ENCODE data around the gene OR6S1. TPM values are rescaled to one million over a fixed set of nuclear protein-coding genes. Genes with fewer than 3 reads are reported as not detected.
"Not testable (repeated sequence)": the region's sequence is repeated elsewhere in the genome, so short reads cannot be mapped to it uniquely, and the experiment has no call there.

OR6S1 gene
- total RNA-seq, 2 experiments from 2014 or later = not detected

GRCh38 chr14:20603813-20604690 lies 37.4 kb downstream of the OR6S1 start:
- no peaks in the 10 kb centered on the region for H3K9me3 Mint-ChIP-seq
- H3K27me3 Mint-ChIP-seq (ENCODE audit: low read depth) = no peaks in the 10 kb centered on the region
- no peak overlapping the region for H3K4me3 Mint-ChIP-seq
- no peaks in the 10 kb centered on the region for H3K36me3 Mint-ChIP-seq (ENCODE audit: low read depth)
- H3K27ac Mint-ChIP-seq = no peak overlapping the region
- no peaks in the 10 kb centered on the region for H3K4me1 Mint-ChIP-seq (ENCODE audit: low read depth)
- CTCF ChIA-PET = interaction anchor here (0.8 to 1.3 kb wide), 3 partner anchors 64 to 276 kb away, joined by 3 to 5 read pairs (median 3); no protein-coding TSS in a partner anchor
- no peak for DNase-seq
- intact Hi-C loops (cut with micrococcal nuclease) = no loop called here

- no peaks in the 10 kb centered on the region for H3K9me3 Mint-ChIP-seq
- no peak overlapping the region for H3K4me3 Mint-ChIP-seq
- H3K36me3 Mint-ChIP-seq (ENCODE audit: low read depth) = no peaks in the 10 kb centered on the region
- no peak overlapping the region for H3K27ac Mint-ChIP-seq
- intact Hi-C loops (cut with micrococcal nuclease) = no loop called here
- DNase-seq = no peak
- CTCF ChIA-PET = no interaction called here
- H3K4me1 Mint-ChIP-seq (ENCODE audit: low read depth) = no peaks in the 10 kb centered on the region
- no peaks in the 10 kb centered on the region for H3K27me3 Mint-ChIP-seq (ENCODE audit: low read depth)
Measured at GRCh38 chr14:20602583-20602982, 38.9 kb downstream of the OR6S1 start.

- Mint-ChIP-seq H3K36me3 (ENCODE audit: low read depth) (no peaks in the 10 kb centered on the region), H3K27ac (no peak overlapping the region), H3K4me1 (ENCODE audit: low read depth) (no peaks in the 10 kb centered on the region), H3K27me3 (ENCODE audit: low read depth) (no peaks in the 10 kb centered on the region), H3K4me3 (no peak overlapping the region), H3K9me3 (no peaks in the 10 kb centered on the region)
- no peak for DNase-seq
- CTCF ChIA-PET = interaction anchor here (1.6 to 2.4 kb wide), 2 partner anchors 8 to 71 kb away, joined by 3 to 13 read pairs; no protein-coding TSS in a partner anchor
- intact Hi-C loops (cut with micrococcal nuclease) = no loop called here
Measured at GRCh38 chr14:20601522-20601921, 40.0 kb downstream of the OR6S1 start.

- no peak for DNase-seq
- no peaks in the 10 kb centered on the region for H3K9me3 Mint-ChIP-seq
- intact Hi-C loops (cut with micrococcal nuclease) = no loop called here
- H3K4me3 Mint-ChIP-seq = no peak overlapping the region
- H3K27ac Mint-ChIP-seq = no peak overlapping the region
- CTCF ChIA-PET = no interaction called here
- H3K4me1 Mint-ChIP-seq (ENCODE audit: low read depth) = peaks cover 3% of the 10 kb centered on the region
- no peaks in the 10 kb centered on the region for H3K36me3 Mint-ChIP-seq (ENCODE audit: low read depth)
- H3K27me3 Mint-ChIP-seq (ENCODE audit: low read depth) = no peaks in the 10 kb centered on the region
Measured at GRCh38 chr14:20597108-20597507, 44.4 kb downstream of the OR6S1 start.

- H3K27me3 Mint-ChIP-seq (ENCODE audit: low read depth); H3K27ac Mint-ChIP-seq; H3K4me3 Mint-ChIP-seq; DNase-seq; intact Hi-C loops (cut with micrococcal nuclease); H3K9me3 Mint-ChIP-seq; H3K36me3 Mint-ChIP-seq (ENCODE audit: low read depth); CTCF ChIA-PET; H3K4me1 Mint-ChIP-seq (ENCODE audit: low read depth): not testable (repeated sequence)
Measured at GRCh38 chr14:20595726-20596125, 45.8 kb downstream of the OR6S1 start.

GRCh38 chr14:20592574-20592973 lies 48.9 kb downstream of the OR6S1 start:
- Mint-ChIP-seq H3K36me3 (ENCODE audit: low read depth) (no peaks in the 10 kb centered on the region), H3K9me3 (no peaks in the 10 kb centered on the region), H3K4me1 (ENCODE audit: low read depth) (peaks cover 4% of the 10 kb centered on the region), H3K4me3 (no peak overlapping the region), H3K27me3 (ENCODE audit: low read depth) (no peaks in the 10 kb centered on the region), H3K27ac (no peak overlapping the region)
- intact Hi-C loops (cut with micrococcal nuclease) = no loop called here
- no peak for DNase-seq
- CTCF ChIA-PET = no interaction called here

GRCh38 chr14:20591235-20591634 lies 50.3 kb downstream of the OR6S1 start, which contains the start of gene RNASE12:
Gene RNASE12, minus strand, starts transcription at chr14:20591376. Its CDS starts 653 bp downstream, at chr14:20590723.
- H3K27me3 Mint-ChIP-seq (ENCODE audit: low read depth) = no peaks in the 10 kb centered on the region
- H3K9me3 Mint-ChIP-seq = no peaks in the 10 kb centered on the region
- H3K36me3 Mint-ChIP-seq (ENCODE audit: low read depth) = no peaks in the 10 kb centered on the region
- H3K4me3 Mint-ChIP-seq = no peak within 1 kb of the TSS
- intact Hi-C loops (cut with micrococcal nuclease) = no loop called here
- DNase-seq = no peak
- no peak within 1 kb of the TSS for H3K27ac Mint-ChIP-seq
- H3K4me1 Mint-ChIP-seq (ENCODE audit: low read depth) = peaks cover 4% of the 10 kb centered on the region
- CTCF ChIA-PET = no interaction called here

Other genes with a start within 250 kb of the OR6S1 start
- 10 to 100 TPM; 34.3 to 37.0 TPM for gene TEP1, start 228.2 kb downstream of the OR6S1 start, total RNA-seq
- gene KLHL33, start 205.5 kb downstream of the OR6S1 start, total RNA-seq = under 1 TPM; 0.07 to 0.10 TPM
- 10 to 100 TPM; 35.7 to 36.8 TPM for gene OSGEP, start 186.9 kb downstream of the OR6S1 start, total RNA-seq
- 100 to 1,000 TPM; 187 to 190 TPM for gene APEX1, start 186.5 kb downstream of the OR6S1 start, total RNA-seq
- 10 to 100 TPM; 31.6 to 32.3 TPM for gene PIP4P1, start 180.3 kb downstream of the OR6S1 start, total RNA-seq
- 100 to 1,000 TPM; 187 to 191 TPM for gene PNP, start 172.3 kb downstream of the OR6S1 start, total RNA-seq
- under 1 TPM; 0.48 to 0.52 TPM for gene RNASE10, start 136.2 kb downstream of the OR6S1 start, total RNA-seq
- gene RNASE9, start 80.6 kb downstream of the OR6S1 start, total RNA-seq = not detected
- not detected for gene RNASE11, start 53.7 kb downstream of the OR6S1 start, total RNA-seq
- not detected for gene RNASE12, start 50.3 kb downstream of the OR6S1 start, total RNA-seq
- under 1 TPM in 1 of 2 experiments, not detected in 1; 0.19 TPM for gene RNASE4, start 42.9 kb upstream of the OR6S1 start, total RNA-seq
- under 1 TPM; 0.27 to 0.38 TPM for gene ANG, start 47.1 kb upstream of the OR6S1 start, total RNA-seq
- not detected for gene EDDM3A, start 104.2 kb upstream of the OR6S1 start, total RNA-seq
- gene EDDM3B, start 126.7 kb upstream of the OR6S1 start, total RNA-seq = not detected
- gene RNASE6, start 139.6 kb upstream of the OR6S1 start, total RNA-seq = under 1 TPM; 0.45 to 0.57 TPM
- gene RNASE1, start 161.2 kb upstream of the OR6S1 start, total RNA-seq = not detected
- not detected for gene RNASE3, start 249.7 kb upstream of the OR6S1 start, total RNA-seq